Stimulated activated CD4-positive, alpha-beta T cell treated with anti-CD3 and anti-CD28 coated beads, Interleukin-15, amount 100 ng/mL, for 1 hour (primary cell): ENCODE data around the gene GIMAP8.
"Not testable (repeated sequence)": the region's sequence is repeated elsewhere in the genome, so short reads cannot be mapped to it uniquely, and the experiment has no call there.

Experiments
- DNase-seq, 2 donors: peaks; one replicate each; pipeline ENCODE4 v3.0.0-alpha.2; 2020; ENCODE audit warnings: low read depth in 1 of 2, low spot score in 1 of 2

GIMAP8 gene

DNA sequence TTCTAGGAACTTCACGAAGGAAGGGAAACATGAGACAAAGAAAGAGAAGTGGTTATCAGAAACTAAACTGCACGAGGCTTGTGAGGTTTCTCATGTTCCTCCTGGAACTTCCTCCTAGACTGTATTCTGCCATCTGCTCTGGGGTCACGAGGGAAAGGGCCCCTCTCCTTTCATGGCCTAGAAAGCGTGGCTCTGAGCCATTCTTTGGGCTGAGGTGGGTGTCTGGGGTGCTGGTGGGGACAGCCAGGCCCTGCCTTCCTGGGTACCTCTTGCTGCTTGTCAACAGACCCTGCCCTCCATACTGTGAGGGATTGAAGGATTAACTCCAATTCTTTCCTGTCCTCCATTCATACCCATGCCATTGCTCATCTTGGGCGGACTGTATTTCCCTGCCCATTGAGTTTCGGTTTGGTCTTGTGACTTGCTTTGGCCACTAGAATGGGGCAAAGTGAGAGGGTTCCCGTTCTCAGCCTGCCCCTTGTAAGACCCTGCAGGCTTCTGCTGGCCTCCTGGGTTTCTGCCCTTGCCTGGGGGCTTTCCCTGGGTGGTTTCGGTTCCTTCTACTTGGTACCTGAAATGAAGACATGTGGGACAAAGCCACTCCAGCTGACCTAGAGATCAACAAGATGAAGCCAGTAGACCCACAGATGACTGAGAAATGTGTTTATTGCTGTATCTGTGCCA is 14.9 kb upstream of the GIMAP8 start:
- no peak for DNase-seq

DNA sequence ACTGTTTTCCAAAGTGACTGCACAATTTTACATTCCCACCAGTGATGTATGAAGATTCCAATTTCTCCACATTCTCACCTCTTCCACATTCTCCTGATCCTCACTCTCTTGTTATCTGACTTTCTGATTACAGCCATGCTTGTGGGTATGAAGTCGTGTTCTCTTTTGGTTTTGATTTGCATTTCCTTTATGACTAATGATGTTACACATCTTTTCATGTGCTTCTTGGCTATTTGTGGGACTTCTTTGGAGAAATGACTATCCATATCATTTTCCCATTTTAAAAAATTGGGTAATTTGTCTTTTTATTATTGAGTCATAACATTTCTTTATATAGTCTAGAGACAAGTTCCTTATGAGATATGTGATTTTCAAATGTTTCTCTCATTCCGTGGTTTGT is 10.5 kb upstream of the GIMAP8 start:
- DNase-seq: no peak

DNA sequence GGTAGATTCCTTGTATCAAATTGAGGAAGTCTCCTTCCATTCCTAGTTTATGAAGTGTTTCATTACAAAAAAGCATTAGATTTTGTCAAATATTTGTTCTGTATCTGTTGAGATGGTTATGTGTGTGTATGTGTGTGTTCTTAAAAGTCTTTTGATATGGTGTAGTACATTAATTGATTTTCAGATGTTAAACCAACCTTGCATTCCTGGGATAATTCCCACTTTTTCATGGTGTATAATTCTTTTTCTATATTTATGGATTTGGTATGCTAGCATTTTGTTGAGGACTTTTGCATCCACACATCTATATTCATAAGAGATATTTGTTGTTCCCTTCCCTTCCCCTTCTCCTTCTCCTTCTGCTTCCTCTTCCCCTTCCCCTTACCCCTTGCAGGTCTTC is 8.9 kb upstream of the GIMAP8 start:
- DNase-seq: no peak

DNA sequence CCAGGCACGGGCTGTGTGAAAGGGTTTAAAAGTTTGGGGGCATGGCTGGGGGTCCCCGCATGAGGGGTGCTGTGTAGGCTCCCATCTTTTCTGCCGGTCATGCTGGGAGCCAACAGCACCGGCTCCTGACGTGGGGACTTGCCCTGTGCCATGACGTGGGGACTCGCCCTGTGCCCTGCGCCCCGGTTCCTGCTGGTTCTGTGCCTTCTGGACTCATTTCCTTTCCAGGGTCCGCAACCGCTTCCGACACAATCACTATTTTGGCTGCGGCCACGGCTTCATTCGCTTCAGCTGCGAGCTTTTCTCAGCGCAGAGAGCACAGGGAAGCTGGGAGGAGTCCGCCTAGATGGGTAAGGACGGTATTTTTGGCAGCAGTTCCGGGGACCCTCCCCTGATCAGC is 7.6 kb upstream of the GIMAP8 start:
- DNase-seq: no peak

DNA sequence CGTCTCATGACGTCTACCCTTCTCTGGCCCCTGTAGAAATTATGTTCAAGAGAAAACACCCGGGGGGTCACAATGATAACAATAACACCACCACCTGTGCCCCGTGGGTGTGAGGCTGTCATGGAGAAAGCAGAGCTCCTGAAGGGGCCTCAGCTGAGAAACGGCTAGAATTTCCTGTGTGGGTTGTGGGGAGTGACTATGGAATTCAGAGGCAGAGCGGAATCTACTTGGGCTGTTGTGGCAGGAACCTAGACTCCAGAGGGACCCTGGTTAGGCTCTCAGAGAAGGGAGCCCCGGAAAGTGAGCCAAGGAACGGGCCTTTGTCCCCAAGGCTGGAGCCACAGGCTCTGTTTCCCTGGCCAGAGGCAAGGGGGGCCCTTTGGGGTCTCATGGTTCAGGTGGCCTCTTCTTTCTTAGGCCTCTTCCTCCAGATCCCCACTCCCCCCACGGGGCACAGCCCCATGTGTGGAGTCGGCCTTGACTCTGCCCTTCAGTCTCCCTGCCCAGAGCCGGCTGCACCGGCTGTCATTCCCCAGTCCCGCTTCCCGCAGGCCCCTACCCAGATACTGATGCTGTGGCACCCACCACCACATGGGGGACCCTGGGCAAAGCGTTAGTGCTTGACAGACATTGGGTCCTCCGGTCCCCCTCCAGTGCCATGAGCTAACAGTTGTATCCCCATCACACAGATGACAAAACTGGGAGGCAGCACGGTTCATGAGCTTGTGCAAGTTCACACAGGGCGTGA is 6.5 kb upstream of the GIMAP8 start:
- no peak for DNase-seq

DNA sequence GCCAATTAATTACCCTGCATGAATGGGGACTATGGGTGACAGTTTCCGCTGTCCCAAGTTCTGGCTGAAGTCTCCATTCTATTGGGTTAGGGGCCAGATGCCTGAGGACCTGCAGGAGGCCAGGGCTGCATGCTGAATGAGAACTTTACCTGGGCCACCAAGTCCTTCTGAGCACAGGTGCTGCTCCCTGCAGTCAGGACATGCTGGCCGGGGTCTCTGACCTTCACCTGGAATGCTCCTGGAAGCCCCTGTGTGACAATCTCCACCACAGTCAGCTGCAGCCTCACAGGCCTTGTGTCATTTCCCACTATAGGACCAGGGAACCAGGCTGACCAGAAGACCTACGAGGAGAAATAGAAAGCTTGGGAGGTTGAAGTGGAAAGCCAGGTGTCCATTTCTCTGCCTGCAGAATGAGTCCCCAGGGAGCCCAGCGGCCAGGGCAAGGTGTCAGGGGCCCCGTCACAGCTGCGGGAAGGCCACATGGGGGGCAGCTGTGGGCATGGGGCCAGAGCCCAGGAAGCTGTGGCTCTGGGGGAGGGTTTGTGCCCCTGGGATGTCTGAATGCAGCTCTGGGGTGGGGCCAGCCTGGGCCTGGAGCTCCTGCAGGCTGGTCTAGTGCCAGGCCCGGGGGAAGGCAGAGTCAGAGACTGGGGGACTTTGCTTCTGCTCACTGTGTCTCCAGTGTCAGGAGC is 5.6 kb upstream of the GIMAP8 start:
- DNase-seq: no peak

DNA sequence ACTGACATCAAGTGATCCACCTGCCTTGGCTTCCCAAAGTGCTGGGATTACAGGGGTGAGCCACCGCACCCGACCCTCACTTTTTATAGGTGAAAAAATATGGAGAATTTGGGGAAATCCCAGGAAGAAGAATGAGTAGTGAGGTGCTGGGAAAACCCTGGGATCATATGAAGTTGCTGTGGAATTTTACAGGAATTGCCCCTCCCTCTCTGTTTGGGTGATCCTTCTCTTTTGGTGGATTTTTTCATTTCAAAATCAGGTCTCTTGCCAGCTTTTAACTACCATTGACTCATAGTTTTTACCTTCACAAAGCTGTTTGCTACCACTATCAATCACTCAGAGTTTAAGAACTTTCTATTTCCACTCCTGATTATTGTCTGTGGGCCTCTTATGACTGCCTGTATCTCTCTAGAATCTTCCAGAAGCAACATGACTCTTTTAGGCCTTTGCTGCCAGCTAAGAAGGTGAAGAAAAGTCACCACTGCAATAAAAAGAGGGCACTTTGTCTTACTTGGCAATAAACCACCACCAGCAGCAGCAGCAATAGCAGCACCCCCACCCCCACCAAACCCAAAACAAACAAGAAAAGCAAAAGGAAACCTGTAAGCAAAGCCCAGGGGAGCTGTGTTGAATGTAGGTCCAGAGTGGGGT is 4.0 kb upstream of the GIMAP8 start:
- DNase-seq: no peak

DNA sequence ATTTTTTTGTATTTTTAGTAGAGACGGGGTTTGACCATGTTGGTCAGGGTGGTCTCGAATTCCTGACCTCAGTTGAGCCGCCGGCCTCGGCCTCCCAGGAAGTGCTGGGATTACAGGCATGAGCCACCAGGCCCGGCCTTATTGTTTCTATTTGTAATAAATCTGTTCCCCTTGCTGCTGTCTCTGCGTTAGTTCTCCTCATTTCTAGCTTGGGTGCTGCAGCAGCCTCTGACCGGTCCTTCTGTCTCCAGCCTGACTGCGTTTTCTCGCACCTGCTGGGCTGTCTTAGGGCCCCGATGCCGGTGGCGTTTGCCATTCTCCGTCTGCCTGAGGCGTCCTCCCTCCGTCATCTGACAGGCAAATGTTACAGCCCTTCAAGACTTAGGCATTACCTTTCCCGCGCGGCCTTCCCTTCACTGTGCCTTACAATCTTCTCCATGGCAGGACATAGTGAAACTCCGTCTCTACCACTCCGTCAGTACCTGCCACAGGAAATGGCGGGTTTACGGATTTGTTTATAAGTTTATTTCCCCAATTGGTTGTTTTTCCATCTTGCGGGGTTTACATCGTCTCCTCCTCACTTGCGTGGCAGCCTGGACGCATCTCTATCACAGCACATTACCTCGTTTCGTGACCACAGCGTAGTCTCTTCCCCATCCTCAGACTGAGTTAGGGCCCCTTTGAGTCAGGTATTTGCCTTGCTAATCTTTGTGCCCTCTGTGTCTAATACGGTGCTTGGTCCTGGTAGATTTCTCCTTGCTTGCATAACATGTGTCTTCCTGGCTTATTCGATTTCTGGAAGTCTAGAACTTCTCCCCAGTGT is 2.3 kb upstream of the GIMAP8 start:
- no peak for DNase-seq

DNA sequence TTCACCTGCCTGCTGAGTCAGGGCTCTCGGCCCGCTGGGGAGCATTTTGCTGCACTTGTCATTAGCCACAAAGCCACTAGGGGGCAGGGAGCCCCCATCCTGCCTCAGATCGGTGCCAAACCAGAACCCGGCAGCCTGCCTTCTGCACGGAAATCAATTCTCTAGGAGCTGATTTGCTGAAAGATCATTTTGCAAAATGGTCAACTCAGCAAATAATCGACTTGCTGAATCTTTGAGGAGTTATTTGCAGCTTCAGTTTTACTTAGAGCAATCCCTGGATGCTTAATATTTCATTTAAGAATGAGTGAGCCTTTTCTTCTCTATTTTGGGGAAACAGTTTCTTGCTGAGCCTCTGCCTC is 1.7 kb upstream of the GIMAP8 start:
- peak; percentile 76 to 78 for DNase-seq

DNA sequence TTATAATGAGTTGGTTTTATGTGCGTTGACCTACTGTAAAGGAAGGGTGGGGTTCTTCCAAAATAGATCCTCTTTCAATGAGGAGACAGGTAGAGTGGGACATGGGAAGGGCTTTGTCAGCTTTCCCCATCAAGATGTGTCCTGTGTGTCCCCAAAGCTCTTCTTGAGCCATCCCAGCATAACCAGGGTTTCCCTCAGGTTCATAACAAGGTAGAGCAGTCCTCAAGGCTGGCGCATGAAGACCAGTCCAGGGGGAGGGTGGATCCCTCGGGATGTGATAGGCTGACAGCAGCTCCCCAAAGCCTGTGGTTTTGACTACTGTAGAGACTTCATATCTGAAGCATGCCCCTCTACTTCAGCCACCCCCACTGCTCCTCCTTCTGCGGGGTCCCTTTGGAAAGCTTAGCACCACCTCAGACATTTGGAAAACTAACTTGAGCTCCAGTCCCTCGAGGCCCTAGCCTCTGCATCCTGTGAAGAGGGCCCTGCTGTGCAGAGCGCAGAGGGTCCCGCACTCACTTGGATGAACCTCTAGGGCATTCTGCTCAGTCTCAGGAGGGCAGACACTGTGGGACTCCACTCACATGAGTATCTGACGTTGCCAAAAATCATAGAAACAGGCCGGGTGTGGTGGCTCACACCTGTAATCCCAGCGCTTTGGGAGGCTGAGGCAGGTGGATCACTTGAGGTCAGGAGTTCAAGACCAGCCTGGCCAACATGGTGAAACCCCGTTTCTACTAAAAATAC is 1.1 kb upstream of the GIMAP8 start:
- DNase-seq: no peak

DNA sequence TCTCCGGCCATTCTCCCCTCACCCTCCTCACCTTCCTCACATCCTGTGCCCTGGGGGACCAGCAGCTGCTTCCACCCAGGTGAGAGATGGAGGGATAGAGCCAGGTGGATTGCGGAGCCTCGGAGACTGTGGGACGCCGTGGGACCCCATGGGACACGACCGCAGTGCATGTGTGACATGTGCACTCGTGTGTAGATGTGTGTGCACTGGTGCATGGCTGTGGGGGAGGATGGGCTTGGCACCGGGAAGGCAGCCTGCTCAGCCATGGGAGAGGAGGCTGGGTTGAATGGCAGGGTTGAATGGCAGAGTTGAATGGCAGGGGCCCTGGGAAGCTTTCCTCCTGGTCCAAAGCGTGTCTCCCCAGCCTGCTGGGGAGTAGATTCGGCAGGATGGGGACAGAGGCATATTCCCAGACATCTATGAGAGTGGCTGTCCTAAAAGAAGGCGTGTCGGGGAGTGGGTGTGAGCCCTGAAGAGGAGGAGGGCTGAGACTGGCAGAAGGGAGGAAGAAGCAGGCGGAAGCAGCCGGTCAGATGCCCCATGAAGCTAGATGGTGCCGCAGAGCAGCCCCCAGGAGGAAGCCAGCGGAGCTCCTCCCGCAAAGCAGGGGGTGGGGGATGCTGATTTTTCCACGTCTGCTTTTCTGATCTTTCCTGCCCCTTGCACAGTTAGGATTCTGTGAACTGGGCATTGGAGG is 815 bp downstream of the GIMAP8 start:
- DNase-seq: peak; percentile 37 to 41

DNA sequence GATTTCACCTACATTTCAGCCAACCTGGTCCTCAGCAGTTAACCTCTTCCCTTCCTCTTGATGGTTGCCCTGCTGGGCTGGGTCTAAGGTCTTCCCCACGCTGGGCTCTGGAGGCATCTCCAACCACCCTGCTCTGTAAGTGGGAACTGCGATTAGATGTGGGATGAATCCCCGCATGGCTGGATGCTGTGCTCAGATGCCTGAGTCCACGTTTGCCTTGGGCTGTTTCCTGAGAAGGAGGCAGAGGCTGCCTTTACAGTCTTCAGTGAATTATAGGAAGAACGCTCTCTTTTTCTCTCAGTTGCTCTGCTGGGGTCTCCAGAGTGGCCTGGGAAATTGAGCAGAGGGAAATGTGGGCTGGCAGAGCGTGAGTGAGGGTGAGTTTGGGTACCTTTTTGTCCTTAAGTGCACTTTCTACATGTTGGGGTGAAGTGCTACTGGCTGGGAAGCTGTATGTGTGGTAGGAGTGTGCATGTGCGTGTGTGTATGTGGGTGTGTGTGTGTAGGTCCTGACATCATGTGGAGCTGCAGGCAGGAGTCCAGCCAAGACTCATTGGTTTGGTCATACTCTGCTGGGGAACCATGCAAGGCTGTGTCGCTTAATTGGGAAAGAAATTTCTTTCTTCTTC is 1.5 kb downstream of the GIMAP8 start:
- DNase-seq: no peak

DNA sequence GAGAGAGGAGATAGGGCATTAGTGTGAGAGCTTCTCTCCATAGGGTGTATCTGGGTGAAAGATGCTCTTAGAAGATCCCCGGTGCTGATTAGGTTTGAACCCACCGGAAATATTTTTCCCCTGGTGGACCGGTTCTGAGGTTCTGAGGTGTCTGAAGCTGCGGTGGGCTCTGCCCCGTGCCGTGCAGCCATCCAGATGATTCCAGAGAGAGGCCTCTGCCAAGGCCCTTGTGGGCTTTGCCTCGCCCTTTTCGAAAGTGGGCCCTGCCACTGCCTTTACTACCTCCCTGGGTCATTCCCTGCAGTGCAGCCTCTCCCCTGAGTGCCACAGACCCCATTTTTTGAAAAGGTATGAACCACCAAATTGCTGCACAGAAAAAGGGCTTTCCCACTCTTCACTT is 2.8 kb downstream of the GIMAP8 start:
- no peak for DNase-seq

DNA sequence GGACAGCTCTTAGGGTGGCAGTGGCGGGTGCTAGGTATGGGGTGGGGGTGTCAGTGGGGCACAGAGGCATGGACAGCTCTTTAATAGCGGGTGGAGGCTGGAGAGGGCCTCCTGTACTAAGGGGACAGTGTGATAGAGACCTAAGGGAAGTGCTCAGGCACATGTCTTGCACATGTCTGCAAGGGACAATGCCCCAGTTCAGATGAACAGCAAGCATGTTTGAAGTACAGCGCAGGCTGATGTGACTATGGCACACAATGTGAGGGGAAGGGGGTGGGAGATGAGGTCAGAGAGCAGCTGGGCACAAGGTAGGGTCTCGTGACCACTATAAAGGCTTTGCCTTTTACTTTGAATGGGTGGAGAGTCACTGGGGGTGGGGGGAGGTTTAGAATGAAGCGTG is 3.5 kb downstream of the GIMAP8 start:
- DNase-seq: no peak

DNA sequence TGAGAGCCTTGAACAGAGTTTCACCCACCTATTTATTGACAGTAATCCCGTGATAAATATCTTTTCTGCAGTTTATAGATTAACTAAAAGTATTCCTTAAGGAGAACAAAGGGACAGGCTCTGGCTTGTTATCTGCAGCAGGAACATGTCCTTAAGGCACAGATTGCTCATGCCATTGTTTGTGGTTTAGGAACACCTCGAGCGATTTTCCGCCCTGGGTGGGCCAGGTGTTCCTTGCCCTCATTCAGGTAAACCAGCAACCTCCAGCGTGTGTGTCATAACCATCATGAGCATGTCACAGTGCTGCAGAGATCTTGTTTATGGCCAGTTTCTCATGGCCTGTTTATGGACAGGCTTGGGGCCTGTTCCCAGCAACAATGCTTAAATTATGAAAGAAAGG is 6.6 kb downstream of the GIMAP8 start:
- not testable (repeated sequence) for DNase-seq

DNA sequence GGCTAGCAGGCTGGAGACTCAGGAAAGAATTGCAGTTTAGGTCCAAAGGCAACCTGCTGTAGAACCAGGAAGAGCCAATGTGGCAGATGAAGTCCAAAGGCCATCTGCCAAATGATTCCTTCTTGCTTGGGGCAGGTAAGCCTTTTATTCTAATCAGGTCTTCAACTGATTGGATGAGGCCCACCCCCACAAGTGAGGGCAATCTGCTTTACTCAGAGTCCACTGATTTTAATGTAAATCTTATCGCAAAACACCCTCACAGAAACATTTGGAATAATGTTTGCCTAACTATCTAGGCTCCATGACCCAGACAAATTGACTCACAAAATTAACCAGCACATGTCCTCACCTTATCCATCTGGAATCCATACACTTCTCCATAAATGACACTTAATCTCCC is 7.8 kb downstream of the GIMAP8 start:
- DNase-seq: no peak

DNA sequence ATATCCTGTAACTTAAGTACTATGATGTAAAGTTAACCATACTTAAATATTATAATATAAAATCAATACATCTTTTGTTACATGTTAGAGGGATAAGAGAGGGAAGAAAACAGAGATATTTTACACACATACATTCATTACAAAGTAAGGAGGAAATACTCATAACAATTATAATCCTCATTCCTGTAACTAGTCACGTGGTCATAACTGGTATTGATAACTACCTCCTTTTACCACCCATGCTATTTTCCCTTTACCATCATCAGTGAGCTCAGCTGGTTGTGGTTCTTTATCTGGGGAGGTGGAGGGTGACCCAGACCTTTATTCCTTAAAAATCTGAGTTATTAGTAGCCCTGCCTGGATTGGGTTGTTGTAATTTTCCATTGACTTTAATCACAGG is 8.3 kb downstream of the GIMAP8 start:
- no peak for DNase-seq

DNA sequence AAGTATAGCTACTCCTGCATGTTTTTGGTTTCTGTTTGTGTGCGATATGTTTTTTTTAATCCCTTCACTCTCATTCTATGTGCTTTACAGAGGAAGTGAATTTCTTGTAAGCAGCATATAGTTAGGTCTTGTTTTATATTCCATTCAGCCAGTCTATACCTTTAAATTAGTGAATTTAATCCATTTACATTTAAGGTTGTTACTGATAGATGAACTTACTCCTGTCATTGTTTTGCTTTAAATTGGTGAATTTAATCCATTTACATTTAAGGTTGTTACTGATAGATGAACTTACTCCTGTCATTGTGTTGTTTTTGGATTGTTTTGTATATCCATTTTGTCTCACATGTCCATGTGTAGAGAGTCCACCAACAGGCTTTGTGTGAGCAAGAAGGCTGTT is 11.1 kb downstream of the GIMAP8 start:
- DNase-seq: no peak

DNA sequence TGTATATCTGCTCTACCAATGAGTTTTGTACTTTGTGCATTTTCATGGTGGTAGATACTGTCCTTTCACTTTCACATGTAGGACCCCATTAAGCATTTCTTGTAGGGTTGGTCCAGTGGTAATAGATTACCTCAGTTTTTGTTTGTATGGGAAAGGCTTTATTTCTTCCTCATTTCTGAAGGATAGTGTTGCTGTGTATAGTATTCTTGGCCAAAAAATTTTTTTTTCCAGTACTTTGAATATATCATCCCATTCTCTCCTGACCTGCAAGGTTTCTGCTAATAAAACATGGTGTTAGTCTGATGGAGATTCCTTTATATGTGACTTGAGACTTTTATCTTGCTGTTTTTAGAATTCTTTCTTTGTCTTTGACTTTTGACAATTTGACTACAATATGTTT is 12.0 kb downstream of the GIMAP8 start:
- no peak for DNase-seq
